ENCODE results near the gene NKD1.
"Not testable (repeated sequence)": the region's sequence is repeated elsewhere in the genome, so short reads cannot be mapped to it uniquely, and the experiment has no call there.

Gene NKD1, protein sequence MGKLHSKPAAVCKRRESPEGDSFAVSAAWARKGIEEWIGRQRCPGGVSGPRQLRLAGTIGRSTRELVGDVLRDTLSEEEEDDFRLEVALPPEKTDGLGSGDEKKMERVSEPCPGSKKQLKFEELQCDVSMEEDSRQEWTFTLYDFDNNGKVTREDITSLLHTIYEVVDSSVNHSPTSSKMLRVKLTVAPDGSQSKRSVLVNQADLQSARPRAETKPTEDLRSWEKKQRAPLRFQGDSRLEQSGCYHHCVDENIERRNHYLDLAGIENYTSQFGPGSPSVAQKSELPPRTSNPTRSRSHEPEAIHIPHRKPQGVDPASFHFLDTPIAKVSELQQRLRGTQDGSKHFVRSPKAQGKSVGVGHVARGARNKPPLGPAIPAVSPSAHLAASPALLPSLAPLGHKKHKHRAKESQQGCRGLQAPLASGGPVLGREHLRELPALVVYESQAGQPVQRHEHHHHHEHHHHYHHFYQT

DNA sequence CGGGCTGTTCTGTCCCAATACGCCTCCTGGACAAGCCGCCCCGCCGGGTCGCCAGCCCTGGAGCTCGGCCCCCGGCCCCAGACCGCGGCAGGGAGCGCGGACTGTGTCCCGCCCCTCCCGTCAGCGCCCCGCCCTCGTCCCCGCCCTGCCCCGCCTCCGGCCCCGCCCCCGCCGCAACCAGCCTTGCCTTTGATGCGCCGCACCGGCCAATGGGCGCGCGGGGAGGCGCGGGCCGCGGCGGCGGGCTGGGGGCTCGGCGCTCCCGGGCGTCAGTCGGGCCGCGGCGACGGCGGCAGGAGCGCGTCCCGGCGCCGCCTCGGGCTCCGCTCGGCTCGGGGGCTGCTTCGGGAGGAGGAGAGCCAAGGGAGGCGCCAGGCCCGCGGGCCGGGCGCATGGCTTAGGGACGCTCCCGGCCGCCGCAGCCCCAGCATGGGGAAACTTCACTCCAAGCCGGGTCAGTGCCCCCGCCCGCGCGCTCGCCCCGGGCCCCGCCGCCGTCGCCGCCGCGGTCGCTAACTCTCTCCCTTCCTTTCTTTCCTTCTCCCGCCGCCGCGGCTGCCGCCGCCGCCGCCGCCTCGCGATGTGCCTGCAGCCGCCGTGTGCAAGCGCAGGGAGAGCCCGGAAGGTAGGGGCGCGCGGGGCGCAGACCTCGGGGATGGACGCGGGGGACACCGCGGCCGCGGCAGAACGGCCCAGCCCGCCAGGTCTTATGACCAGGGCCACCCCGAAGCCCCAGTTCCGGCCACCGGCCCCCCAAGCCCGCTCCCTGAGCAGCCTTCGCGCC, at the start of gene NKD1:
TSS of gene NKD1 (plus strand) at position 272 of the 784 bp plus-strand sequence. CDS start at position 430, 158 bp downstream.
- peak; percentile 54 for DNase-seq

DNA sequence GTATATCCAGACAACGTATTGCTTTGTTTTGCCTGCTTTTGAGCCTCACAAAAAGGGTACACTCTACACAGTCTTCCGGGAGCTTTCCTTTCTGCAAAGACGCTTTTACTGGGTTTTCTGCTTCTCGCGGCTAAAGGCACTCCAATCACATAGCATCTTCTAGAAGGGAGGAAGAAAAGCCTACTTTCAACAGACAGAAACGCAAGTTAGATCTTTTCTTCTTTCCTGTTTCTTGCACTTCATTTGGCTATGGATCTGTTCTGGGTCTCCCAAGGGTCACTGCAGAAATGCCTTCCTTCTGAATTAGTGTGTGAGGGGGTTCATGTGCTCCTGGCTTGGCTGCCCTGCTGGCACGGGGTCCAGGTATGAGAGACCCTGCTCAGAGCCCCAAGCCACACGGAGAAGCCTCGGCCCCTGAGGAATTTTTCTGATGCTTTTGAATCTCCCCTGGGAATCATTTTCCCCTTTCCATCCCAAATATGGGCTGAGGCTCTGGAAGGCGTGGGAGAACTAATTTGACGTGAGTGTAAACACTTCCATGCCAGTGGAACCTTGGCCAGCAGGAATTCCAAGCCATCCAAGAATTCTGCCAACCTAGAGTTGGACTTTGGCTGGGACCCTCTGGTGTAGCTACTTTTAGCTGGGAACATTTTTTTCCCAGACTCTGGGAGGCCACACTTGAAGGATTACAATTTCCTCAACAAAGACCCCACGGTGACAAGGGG, 49.6 kb upstream of the NKD1 start:
- no peak for DNase-seq

DNA sequence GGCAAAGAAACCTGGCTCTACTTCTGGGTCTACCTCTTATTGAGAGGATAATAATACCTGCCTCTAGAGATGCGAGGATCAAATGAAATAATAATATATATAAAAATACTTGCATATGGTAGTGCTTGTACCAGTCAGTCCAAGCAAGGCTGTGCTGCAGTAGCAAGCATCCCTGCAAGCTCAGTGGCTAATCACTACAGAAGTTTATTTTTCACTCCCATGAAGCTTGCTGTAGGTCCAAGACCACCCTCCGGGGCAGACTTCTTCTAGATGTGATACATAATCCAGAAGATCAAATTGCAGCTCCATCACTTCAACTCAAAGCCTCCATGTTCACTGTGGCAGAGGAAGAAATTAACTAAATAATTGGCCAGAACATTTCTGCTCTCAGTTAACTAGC, 48.9 kb upstream of the NKD1 start:
- no peak for DNase-seq

DNA sequence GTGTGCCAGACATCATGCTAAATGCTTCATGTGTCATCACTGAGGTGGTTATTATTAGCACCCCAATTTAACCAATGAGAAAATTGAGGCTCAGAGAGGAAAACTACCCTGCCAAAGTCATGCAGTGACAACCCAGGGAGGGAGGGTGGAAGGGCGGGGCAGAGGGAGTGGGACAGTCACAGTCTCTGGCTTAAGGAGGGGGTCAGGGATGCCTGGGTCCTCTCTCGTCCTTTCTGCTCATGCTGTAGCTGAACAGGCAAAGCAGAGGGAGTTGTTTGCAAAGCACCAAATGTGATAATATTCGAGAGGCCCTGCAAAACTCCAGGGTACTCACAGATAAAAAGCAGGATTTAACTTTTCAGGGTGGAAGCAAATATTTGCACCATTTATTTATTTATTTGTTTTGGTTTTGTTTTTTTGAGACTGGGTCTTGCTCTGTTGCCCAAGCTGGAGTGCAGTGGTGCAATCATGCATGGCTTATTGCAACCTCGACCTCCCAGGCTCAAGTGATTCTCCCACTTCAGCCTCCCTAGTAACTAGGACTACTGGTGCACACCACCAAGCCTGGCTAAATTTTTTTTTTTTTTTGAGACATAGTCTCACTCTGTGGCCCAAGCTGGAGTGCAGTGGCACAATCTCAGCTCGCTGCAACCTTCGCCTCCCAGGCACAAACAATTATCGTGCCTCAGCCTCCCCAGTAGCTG, 47.9 kb upstream of the NKD1 start:
- no peak for DNase-seq

DNA sequence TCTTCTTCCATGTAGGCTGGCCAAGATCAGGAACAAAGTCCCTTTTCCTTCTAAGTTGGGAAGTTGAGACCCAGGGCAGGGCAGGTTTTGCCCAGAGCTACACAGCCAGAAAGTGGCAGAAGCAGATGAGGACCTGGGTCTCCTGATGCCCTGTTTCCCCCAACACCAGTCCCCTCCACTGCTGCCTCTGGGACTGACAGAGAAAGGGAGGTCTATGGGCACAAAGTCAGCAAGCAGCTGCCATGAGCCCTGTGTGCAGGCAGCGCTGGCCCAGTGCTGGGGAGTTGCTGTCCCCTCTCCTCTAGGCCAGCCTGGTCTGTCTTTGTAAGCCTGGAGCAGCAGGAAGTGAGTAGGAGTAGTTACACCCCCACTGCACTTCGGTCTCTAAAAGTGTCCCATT, 46.9 kb upstream of the NKD1 start:
- no peak for DNase-seq

DNA sequence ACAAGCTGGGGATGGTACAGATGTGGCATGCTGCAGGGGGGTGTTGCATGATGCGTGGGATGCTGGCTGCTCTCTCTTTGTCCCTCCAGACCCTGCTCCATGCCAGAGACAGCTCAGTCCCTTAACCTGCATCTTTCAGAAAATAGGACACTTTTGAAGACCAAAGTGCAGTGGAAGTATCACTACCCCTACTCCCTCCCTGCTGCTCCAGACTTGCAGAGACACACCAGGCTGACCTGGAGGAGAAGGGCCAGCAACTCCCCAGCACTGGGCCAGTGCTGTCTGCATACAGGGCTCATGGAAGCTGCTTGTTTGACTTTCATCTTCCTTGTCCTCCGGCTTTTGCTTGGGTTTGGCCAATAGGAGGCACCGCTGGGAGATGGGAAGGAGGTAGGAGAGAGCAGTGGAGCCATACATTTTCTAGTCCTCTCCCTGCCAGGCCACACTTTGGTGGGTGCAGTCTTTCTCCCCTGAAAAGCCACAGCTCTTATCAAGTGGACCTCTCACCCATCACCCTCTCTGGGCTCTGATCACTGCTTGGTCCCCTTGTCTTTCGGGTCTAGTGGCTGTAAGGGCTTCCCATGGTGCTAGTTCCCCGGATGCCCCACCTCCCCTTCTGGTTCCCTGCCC, 46.1 kb upstream of the NKD1 start:
- no peak for DNase-seq

DNA sequence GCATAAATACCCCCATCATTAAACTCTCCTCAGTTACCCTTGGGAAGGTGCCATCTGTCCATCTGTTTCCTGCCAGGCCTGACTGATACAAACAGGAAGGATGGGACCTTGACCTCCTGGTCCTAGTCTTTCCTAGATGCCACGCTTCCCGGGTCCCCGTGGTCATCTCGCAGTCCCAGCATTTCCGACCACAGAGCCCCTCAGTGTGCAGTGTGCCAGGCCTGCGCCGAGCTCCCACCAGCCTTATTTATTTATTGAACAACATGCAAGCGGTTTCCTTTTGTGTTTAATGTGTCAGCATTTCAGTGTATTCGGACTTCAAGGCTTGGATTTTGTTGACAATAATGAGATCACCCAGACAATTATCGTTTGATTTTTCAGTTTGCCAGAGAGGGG, 45.6 kb upstream of the NKD1 start:
- DNase-seq = no peak

DNA sequence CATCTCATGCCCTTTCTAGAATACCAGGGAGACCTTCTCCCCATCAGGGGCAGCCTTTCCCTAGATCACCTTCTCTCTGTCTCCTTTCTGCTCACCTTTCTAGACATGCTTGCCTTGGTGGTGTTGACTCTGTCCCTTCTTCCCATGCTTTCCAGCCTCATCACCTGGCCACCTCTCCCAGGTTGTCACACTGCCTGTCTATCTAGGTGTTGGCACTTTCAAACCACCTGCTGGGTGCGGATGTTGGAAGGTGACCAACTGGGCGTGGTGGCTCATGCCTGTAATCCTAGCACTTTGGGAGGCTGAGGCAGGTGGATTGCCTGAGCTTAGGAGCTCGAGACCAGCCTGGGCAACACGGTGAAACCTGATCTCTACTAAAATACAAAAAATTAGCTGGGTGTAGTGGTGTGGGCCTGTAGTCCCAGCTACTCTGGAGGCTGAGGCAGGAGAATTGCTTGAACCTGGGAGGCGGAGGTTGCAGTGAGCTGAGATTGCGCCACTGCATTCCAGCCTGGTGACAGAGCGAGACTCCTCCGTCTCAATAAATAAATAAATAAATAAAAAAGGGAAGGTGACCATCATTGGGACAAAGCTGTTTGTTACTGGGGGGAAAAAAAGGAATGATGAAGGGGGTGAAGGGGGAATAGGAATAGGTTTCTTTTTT, 44.2 kb upstream of the NKD1 start:
- not testable (repeated sequence) for DNase-seq

DNA sequence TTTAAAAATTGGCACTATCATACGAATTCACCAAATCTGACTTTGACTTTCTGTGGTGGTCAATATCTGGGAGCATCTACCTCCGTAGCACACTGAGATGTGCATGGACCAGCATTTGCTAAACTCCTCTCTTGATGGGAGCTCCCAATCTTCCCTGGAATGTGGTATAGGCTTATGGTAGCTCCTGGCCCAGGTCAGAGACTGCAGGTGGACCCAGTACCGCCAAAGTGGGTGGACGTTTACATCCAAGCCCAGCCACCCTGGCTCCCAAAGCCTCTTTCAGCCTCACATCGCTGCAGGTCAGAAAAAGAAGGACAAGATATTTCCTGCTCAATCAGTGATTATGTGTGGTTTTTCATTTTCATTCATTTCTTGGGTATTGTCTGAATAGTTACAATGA, 43.1 kb upstream of the NKD1 start:
- DNase-seq = no peak

DNA sequence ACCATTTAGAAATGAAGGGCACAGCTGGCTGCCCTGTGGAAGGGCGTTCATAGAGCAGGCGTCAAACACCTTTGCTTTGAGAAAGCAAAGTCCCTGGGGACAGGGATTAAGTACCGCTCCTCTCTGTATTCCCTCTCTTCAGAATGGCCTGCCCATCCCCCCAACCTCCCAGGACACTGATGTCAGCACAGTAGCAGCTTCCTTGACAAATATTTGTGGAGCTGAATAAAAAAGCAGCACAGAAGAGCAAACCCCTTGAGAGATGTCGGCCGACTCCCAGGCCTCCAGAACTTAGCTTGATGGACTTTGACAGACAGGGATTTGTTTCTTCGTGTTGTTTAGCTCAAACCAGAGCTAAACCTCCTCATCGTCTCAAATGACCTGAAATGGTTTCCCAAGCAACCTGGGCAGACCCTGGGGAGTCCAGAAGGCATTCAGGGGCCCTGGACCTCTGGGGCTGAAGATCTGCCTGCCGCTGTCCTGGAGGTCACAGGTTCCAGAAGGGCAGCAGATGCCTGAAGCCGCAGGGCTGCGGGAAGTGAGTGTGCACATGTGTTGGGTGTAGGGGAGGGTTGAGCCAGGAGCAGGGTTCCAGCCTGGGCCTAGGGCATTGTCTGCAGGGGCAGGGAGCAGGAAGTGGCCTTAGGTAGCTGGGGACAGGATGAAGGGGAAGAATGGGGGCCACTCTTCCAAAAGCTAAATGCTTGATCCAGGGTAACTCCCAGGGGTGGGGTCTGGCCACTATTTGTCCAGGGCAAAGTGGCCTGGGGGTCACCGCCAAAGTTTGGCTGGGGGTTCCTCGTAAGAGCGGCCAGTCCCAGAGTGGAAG, 42.3 kb upstream of the NKD1 start:
- DNase-seq = no peak

DNA sequence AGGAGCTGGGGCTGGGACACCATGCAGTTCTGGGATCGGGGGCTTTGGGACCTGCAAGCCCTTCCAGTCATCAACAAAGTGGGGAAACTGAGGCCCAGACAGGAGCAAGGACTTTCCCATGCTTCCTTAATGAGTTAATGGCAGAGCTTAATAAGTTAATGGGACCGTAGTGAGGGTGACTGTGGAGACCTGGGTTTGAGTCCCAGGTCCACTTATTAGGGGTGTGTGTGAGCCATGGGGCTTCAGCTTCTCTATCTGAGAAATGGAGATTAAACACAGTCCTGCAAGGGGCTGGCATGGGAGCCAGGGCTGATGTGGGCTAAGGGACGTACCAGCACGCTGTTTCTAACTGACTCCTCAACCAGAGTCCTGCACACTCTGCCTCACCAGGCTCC, 41.7 kb upstream of the NKD1 start:
- DNase-seq = no peak

DNA sequence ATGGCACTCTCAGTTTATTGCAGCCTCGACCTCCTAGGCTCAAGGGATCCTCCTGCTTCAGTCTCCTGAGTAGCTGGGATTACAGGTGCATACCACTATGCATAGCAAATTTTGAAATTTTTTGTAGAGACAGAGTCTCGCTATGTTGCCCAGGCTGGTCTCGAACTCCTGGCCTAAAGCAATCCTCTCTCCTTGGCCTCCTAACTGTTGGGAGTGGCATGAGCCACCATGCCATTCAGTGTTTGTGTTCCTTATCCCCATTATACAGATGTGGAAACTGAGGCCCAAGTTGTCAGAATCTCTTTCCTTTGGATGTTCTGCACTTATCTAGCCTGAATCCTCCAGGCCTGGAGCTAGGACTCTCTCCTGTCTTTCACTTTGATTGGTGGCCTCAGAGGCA, 40.8 kb upstream of the NKD1 start:
- DNase-seq = no peak

DNA sequence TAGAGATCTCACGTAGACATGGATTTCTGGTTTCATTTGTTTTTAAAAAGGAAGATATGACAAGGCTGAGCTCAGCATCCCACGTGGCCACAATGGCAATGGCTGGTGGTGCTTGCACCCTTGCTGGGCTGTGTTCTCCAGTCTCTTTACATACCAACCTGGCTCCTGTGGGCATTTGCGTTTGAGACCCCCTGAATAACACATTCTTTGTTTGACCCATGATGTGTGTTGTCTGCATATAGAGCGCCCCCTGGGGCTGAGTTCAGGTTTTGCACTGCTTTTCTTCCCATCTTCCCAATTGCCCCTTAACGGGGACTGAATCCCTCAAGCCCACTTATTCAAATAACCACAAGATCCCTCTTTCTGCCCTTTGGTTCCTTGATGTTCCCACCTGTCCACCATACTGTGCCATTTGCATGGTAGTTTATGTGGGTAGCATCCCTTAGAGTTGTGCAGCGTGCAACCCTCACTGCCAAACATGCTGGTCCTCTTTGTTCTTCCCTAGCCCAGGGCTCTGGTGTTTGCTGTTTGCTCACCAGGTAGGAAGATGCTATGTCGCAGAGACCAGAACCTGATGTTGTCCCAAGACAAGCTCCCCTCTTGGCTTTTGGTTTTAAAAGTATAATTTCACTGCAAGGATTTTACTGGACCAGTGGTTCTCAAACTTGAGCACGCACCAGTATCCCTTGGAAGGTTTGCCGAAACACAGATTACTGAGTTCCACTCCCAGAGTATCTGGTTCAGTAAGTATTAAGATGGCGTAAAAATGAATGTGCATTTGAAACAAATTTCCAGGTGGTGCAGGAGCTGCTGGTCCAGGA, 38.5 kb upstream of the NKD1 start:
- DNase-seq = peak; percentile 32

DNA sequence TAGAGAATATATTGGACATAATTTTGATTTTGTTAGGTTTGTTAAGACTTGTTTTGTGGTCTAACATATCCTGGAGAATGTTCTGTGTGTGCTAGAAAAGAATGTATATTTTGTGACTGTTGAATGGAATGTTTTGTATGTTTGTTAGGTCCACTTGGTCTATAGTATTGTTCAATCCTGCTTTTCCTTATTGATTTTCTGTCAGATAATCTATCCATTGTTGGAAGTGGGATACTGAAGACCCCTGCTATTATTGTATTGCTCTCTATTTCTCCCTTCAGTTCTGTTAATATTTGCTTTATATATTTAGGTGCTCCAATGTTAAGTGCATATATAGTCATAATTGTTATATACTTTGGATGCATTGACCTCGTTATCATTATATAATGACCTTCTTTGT, 33.0 kb upstream of the NKD1 start:
- no peak for DNase-seq

DNA sequence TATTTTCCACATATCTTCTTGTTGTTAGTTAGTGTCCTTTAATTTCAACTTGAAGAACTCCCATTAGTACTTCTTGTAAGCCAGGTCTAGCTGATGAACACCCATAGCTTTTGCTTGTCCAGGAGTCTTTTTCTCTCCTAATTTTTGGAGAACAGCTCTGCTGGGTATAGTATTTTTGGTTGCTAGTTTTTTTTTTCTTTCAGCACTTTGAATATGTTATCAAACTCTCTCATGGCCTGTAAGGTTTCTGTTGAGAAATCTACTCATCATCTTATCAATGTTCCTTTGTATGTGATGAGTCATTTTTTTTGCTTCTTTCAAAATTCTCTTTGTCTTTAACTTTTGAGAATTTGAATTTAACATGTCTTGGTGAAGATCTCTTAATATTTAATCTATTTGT, 31.8 kb upstream of the NKD1 start:
- no peak for DNase-seq

DNA sequence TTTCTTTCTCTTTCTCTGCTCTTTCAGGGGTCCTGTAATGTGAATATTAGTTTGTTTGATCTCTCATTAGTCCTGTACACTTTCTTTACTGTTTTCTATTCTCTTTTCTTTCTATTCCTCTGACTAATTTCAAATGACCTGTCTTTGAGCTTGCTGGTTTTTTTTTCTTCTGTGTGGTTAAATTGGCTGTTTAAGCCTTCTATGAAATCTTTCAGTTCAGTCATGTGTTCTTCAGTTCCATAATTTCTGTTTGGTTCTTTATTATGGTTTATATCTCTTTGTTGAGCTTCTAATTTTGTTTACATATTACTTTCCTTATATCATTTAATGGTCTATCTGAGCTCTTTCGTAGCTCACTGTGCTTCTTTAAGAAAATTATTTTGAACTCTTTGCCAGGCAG, 31.3 kb upstream of the NKD1 start:
- no peak for DNase-seq

DNA sequence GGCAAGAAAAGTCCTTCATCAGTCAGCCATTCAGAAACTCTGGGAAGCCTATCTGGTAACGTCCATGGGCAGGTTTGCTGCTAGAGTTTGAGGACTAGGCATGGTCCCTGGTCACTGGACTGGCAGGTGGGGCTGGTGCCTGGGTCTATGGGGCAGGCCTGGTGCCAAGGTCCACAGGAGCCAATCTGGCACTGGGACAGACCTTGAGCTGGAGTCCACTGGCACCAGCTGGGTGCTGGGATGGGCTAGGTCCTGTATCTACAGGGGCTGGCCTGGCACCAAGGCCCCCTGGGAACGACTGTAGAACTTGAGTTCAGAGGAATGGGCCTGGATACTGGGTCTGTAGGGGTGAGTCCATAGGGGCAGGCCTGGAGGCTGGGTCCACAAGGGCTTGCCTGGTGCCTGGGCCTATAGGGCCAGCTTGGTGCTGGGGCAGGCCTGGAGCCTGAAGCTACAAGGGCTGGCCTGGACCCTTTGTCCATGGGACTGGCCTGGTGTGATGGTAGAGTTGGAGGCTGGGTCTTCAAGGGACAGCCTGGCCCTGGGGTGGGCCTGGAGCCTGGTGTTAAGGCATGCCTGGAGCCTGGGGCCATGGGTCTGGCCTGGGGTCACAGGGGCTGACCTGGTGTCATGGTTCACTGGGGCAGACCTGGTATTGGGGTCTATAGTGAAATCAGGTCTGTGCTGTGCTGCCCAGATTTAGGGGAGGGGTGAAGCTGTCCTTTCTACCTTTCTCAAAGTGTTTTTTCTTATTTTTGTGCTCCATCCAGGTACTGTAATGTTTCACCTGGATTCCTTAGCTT, 30.5 kb upstream of the NKD1 start:
- no peak for DNase-seq

DNA sequence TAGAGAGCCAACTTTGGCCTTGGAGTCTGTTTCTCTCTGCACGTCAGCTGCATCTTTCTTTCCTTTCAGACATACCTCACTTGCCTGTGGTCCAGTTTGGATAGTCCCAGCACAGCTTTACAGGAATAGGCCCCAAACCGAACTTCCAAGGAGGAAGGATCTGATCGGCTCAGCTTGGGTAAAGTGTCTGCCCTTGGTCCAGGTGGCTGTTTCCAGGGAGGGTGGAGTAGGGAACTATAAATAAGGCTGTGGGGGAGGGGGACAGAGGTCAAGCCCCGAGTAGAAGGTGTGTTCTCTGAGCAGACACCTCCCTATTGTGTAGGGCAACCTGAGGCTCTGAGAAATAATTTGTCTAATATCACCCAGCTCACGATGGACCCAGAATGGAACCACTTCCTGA, 29.2 kb upstream of the NKD1 start:
- no peak for DNase-seq

DNA sequence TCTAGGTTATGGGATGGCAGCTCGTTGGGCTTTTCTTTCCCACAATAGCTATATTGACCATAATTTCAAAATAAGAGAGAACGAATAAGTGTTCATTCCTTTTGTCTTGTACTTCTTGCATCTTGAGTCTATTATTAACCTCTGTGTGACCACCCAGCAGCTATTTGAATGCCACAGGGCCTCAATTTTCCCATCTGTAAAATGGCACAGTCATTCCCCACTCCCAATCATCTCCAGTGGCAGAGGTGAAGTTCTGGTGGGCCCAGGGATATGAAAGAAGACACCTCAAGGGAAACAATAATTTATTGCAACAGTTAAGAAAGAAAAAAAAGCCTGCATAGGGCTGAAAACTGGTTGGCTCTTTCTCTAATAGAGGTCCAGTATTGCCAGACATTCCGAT, 28.6 kb upstream of the NKD1 start:
- DNase-seq = no peak
